ENCODE data around the gene DKK2. TPM values are rescaled to one million over a fixed set of nuclear protein-coding genes. Genes with fewer than 3 reads are reported as not detected.
"Not testable (repeated sequence)": the region's sequence is repeated elsewhere in the genome, so short reads cannot be mapped to it uniquely, and the experiment has no call there.

The DKK2 gene
- total RNA-seq, 2 donors from 2014 or later, result 0.12 to 0.34 TPM

DNA sequence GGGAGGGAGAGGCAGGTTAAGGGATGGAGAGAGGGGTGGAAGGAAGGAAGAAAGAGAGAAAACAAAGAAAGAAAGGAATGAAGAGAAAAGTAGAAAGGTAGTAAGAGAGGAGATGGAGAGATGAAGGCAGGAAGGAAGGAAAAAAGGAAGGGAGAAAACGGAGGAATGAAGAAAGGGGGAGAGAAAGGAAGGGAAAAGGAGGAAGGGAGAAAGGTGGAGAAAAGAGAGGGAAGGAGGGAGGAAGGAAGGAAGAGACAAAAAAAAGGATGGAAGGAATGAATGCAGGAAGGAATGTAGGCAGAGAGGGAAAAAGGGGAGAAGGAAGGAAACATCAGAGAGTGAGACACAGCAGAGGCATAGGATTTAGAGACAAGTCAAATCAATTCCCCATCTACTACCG lies 68.2 kb downstream of the DKK2 start:
- no peak for DNase-seq
- intact Hi-C loops (cut with DNase I, micrococcal nuclease), result no loop called here
- ATAC-seq, result no peak

DNA sequence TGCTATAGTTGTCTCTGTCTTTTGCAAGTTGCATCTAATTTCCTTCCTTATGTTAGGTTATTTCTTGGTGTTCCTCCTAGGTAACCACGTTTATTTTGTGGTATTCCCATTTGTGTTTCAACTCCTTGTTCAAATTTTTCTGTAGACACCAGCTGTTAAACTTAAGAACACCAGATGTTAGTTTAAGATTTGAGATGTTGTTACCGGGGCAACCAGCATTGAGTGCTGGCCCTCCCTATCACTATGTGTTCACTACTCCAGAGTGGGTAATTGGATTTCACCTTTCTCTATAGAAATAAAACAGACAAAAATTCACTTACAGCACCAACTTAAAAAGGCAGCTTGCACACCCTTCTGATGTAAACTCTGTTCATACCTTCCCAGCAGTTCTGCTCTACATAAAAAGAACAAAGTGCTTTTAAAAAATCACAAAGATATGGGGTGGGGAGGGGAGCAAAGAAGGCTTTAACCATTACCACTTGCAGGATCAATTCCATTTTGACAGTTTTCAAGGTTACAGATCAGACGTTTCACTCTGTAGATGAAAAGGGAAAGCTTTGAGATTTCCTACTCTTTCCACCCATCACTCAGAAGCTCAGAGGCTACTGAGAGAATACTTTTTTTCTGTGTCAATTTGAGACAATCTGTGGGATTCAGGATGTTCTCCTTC lies 82.9 kb downstream of the DKK2 start:
- DNase-seq, result no peak
- ATAC-seq, result no peak
- intact Hi-C loops (cut with DNase I, micrococcal nuclease), result no loop called here

DNA sequence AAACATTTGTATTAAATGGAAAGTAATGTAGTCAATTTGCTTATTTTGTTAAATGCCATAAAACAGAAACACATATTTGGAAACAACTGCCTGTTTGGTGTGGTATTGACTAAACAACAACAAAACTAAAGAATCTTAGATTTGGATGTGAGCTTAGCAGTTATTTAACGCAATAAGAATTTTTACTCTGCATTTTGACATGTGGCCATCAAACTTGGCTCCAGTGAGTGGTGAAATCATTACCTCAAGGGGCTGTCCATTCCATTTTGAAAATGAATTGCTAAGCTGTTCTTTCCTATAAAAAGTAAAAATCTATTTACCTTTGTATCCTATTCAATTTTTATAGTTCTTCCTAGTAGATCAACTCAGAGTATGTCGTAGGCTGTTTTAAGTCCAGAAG lies 84.2 kb downstream of the DKK2 start:
- no peak for DNase-seq
- ATAC-seq, result no peak
- intact Hi-C loops (cut with DNase I, micrococcal nuclease), result no loop called here

DNA sequence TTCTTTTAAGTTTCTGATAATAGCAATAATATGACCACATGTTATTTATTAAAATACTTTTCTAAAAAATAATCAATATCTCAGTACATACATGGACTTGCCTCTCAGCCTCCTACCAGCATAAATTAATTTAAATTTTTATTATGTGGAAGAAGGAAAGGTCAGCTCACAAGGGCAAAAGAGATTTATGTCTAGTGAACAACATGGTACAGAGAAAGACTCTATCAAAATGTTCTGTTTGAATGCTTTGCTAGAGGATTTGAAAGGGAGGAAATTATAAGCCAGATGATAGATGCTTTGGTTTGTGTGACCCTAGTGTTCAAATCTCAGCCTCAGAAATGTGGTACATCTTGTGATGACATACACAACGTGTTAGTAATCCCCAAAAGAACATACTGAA lies 94.3 kb downstream of the DKK2 start:
- intact Hi-C loops (cut with DNase I, micrococcal nuclease), result no loop called here
- DNase-seq, result no peak
- ATAC-seq, result no peak

DNA sequence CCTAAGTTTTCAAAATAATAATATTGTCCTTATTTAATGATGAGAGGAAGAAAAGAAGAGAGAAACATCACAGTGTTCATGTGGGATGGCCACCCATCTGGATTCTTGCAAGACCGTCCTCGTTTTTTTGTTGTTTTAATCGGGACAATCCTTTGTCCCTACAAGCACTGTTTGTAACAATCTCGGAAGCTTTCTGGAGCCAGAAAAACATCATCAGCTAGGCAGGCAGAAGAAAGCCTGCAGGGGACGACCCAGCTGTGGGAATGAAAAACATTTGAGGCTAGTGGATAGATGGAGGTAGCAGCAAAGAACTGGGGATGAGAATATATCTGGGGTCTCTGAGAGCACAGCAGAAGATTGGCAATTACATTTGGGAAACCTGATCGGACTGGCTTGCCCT lies 105.6 kb downstream of the DKK2 start:
- DNase-seq, result no peak
- intact Hi-C loops (cut with DNase I, micrococcal nuclease), result no loop called here
- ATAC-seq, result no peak

DNA sequence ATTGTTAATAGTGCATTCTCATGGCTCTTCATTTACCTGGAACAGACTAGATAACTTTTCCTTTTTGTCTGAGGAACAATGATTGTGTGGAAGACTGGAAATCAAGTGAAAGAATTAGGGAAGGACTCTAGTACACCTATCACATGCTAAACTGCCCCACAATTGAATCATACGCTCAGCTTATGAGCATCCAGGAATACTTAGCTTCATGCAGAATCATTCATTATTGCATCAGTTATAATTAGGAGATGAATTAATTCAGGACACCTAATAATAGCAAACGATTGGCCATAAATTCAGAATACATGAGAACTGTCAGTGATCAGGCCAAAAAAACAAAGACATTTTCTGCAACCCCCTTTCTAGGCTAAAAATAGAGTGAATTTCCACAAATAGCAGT lies 106.9 kb downstream of the DKK2 start:
- no peak for DNase-seq
- ATAC-seq, result no peak
- intact Hi-C loops (cut with DNase I, micrococcal nuclease), result no loop called here

DNA sequence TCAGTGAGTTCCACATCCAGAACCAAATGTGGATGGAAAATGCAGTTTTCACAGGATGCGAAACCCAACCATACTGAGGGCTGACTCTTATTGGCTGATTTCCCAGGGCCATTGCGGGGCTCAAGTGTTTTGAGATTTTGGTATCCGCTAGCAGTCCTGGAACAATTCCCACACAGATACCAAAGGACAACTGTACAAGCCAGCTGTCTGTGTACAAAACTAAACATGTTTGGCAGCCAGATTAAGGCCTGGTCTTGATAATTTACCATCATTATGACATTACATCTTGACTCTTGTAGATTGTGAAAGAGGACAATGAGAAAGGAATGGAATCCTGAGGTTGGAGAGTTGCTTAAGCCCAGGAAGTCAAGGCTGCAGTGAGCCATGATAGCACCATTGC lies 121.9 kb downstream of the DKK2 start:
- DNase-seq (no peak), ATAC-seq (no peak)
- intact Hi-C loops (cut with DNase I, micrococcal nuclease), result no loop called here

DNA sequence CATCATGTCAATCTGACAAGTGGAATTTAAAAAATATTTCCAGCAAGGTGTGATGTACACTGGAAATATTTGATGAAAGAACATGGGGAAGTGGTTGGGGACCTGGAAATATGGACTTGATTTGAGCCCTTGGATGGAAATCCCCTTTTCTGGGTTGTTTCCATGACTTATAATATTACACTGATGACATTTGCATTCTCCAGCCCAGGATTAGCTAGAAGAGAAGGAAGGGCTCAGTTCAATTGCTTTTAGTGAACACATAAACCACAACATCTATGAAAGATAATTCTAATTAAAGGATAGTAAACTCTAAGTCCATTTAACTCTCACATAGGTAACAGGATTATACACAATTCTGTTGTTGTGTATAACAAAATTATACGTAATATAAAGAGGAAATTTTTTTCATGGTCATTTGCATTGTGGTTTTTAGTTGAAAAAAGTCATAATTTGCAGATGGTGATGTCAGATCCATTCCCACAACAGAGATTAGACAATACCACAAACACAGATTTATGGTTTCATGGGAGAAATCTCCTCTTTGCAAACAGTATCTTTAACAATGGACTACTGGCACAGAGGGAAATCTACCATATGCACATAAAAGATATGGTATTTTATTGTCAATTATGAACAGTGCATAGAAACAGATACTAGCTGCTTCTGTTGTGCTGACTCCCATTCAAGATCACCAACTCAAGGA lies 126.5 kb downstream of the DKK2 start:
- ATAC-seq (no peak), DNase-seq (no peak)
- intact Hi-C loops (cut with DNase I, micrococcal nuclease), result no loop called here

DNA sequence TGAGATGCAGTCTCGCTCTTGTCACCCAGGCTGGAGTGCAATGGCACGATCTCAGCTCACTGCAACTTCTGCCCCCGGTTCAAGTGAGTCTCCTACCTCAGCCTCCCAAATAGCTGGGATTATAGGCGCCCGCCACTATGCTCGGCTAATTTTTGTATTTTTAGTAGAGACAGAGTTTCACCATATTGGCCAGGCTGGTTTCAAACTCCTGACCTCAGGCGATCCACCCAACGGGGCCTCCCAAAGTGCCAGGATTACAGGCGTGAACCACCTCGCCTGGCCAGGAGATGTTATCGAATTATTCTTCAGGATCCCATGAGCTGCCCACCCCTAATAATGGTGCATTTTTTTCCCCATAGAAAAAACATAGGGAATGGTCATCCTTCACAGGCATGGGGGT lies 128.1 kb downstream of the DKK2 start:
- DNase-seq; intact Hi-C loops (cut with DNase I, micrococcal nuclease): not testable (repeated sequence)

DNA sequence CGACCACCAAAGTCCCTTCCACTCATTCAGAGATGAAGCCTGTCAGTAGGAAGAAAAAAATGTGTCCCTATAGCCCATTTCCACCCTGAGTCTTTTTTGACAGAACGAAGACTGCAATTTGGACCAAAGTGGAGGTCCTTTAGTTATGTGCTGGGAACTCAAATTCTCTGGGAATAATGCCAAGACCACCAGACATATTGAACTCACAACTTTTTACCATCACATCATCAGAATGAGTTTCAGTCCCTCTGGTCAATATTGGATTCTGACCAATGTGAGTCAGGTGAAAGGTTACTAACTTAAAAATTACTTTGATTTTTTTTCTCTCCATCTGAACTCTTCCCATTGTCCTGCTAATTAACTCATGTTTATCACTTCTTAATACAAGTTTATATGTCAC lies 128.9 kb downstream of the DKK2 start:
- DNase-seq (no peak), ATAC-seq (no peak)
- intact Hi-C loops (cut with DNase I, micrococcal nuclease), result no loop called here

More for the DNA sequence above, 128.1 kb downstream of the DKK2 start:
- not testable (repeated sequence) for ATAC-seq

DNA sequence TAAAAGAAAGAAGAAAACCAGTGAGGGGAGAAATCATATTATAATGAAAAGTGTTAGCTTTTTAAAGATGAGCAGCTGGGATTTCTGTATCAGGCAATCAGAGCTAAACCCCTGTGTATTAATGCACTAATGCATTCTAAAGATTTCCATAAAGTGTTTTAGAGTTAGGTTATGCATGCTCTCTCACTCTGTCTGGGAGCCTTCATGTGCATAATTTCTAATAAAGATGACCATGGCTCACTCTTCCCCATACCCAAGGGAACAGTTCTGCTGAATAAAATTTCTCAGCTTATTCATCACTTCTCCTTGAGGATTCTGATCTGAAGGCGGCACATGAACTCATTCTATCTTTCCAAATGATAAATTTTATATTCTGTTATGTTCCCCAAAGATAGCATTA lies 129.4 kb downstream of the DKK2 start:
- DNase-seq, result no peak
- intact Hi-C loops (cut with DNase I, micrococcal nuclease), result no loop called here
- no peak for ATAC-seq

DNA sequence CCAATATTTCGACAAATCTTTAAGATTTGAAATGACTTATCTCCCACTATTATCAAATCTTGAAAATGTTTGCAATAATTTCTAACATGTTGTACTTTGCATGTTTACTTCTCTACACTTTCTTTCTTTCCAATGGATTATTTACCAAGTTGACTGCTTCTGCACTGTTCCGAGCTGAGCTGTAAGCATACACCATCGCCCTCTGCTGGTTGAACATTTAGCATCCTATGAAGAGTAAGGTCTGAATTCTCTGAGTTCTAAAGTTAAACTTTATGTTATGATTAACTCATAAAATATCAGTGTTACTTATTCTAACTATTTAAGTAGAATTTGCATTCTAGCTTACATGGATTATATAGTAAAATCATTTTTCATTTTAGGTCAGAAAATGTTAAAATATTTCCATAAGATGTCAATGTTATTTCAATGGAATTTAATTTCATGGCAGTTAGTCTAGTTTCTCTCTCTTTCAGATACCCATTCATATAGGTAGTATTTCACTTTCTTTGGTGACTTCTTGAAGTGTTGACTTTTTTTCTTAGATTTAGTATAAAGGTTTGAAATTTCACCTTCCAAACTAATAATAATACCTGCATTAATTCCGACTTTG lies 137.4 kb downstream of the DKK2 start:
- intact Hi-C loops (cut with DNase I, micrococcal nuclease), result no loop called here
- peak in 1 of 2 donors; percentile 26 for DNase-seq
- ATAC-seq, result peak; percentile 45

DNA sequence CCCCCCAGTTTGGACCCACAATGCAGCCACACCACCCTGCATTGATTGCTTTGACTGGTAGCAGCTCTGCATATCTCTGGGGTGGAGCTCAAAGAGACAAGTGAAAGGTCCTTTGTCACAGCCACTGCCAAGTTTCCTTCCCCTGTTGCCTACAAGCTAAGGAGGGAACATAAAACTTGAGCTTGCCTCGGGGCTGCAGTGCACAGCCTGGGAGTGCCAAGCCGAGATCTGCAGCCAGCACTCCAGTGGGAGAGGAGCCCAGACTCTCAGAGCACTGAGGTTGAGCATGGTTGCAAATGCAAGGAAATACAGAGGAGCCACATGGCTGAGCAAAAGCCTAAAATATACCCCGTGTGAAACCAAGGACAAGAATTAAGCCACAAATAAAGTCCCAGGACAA lies 142.2 kb downstream of the DKK2 start:
- intact Hi-C loops (cut with DNase I, micrococcal nuclease), result no loop called here

DNA sequence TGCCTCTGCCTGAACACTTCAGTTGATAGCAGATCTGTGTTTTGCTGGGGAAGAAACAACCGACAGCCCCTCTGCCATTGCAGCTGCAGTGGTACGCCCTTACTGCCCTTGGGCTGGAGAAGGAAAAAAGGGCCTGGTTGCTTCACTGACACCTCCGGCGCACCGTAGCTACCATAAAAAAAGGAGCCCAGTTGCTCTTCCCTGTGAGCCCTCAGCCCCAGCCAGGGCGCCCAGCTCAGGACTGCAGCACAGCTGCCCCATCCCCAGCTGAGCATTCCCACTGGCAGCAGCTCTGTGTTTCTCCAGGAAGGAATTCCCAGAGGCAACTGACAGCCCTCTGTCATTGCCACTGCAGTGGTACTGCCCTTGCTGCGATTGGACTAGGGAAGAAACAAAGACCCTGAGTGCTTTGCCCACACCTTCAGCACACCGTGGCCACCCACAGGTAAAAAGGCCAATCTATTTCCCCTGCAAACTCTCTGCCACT lies 142.7 kb downstream of the DKK2 start:
- ATAC-seq (no peak), DNase-seq (no peak)
- intact Hi-C loops (cut with DNase I, micrococcal nuclease), result no loop called here

More for the DNA sequence above, 142.2 kb downstream of the DKK2 start:
- ATAC-seq (no peak), DNase-seq (no peak)

DNA sequence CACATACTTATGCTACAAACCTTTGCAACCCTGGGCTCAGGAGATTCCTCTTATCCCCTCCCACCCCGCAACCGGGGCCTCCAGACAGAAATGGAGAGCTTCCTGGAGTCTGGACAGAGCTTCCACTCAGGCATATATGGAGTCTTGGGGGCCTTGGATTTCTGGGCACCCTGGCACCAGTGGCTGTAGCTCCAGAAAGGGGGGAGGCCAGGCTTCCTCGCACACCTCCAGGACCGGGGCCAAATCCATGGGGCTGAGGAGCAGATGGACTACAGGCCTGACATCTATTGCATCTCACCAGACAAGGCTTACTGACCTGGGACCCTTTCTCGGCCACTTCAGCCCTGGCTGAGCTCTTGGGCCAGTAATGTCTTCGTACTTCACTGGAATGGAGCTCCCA lies 143.3 kb downstream of the DKK2 start:
- no peak for ATAC-seq
- no peak for DNase-seq
- intact Hi-C loops (cut with DNase I, micrococcal nuclease), result no loop called here

DNA sequence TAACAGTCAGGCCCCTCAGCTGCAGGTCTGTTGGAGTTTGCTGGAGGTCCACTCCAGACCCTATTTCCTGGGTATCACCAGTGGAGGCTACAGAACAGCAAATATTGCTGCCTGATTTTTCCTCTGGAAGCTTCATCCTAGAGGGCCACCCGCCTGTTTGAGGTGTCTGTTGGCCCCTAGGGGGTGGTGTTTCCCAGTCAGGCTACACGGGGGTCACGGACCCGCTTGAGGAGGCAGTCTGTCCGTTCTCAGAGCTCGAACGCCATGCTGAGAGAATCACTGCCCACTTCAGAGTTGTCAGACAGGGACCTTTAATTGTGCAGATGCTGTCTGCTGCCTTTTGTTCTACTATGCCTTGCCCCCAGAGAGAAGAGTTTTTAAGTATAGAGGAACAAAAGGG lies 160.8 kb downstream of the DKK2 start:
- ATAC-seq, result no peak
- intact Hi-C loops (cut with DNase I, micrococcal nuclease), result no loop called here
- DNase-seq, result no peak
